Pancreas (tissue), 10 donors: ENCODE data around the gene SELP. TPM values are rescaled to one million over a fixed set of nuclear protein-coding genes. Genes with fewer than 3 reads are reported as not detected.
A peak's percentile ranks its signal among the peaks of the same experiment; 100 is the strongest.

Source experiments
- ATAC-seq, 4 donors: fragments of 200-7000 bp; cut with Tn5 transposase; one replicate each; pipeline versions ENCODE4 v1.8.0 to v1.9.1; 2020; ENCODE audit warnings: mild to moderate bottlenecking in 4 of 4, moderate library complexity in 4 of 4
- DNase-seq, 6 donors: peaks; one replicate each; pipeline ENCODE4 v3.0.0-alpha.2; 2020
- FAIRE-seq: peaks from 2 replicates; lab custom pipeline; 2012; peaks lifted over from hg19 to GRCh38; lab: Jason Lieb, UNC
- H3K27ac ChIP-seq, 4 donors: fragments of 200-600 bp; sonication (generic); 1 replicate in 3 of 4; 2 replicates in 1 of 4; pipeline versions ENCODE4 v1.5.0 to v1.8.0; 2020
- H3K27me3 ChIP-seq, 4 donors: fragments of 200-600 bp; one replicate each; pipeline ENCODE4 v1.8.0; 2021
- H3K36me3 ChIP-seq, 3 donors: fragments of 200-600 bp; sonication (generic) in 1 of 3; one replicate each; pipeline versions ENCODE4 v1.5.0 to v1.8.0; 2020 to 2021
- H3K4me1 ChIP-seq, 3 donors: fragments of 200-600 bp; one replicate each; pipeline ENCODE4 v1.8.0; 2021
- H3K4me3 ChIP-seq, 4 donors: fragments of 200-600 bp; sonication (generic) in 2 of 4; one replicate each; pipeline versions ENCODE4 v1.5.0 to v1.8.0; 2020 to 2021
- H3K9me3 ChIP-seq, 4 donors: fragments of 200-600 bp; one replicate each; pipeline ENCODE4 v1.8.0; 2021
- WGBS, 2 donors: extraction: QIAGEN DNeasy Blood & Tissue Kit; methylation state at CpG; one replicate each; pipeline ENCODE4 v1.1.7; 2013; 5-methylcytosine and 5-hydroxymethylcytosine counted together
- intact Hi-C, 3 donors: fragments of 100-400 bp; cut with DNase I; formaldehyde crosslinking; loops; one replicate each; pipeline versions ENCODE4 v1.11.1 to v1.14.2; 2022
- polyA plus RNA-seq, 2 donors: library from polyadenylated mRNA; stranded (reverse); fragments of 200-250 nt; gene quantifications; one replicate each; pipeline ENCODE4 v1.2.3, GENCODE V29; 2013
- total RNA-seq, 6 donors: library from RNA; stranded (reverse); fragmentation: NEBNext Ultra II Directional in 4 of 6; extraction: Animal tissue kit (Norgen Biotek cat#: 25700) in 4 of 6; gene quantifications; one replicate each; pipeline versions ENCODE4 v1.2.1 to v1.2.4, GENCODE V29; 2021 to 2023
- TF ChIP-seq, protein P1 (sequence below), 4 donors: fragments of 200-600 bp; sonication (generic) in 3 of 4; IDR thresholded peaks; one replicate each; pipeline versions ENCODE4 v1.5.0 to v1.8.0; 2021; ENCODE audit warnings: antibody characterized with exemption in 4 of 4
- donor health status: healthy with polysubstance abuse.
- donor health status: DM: no; HTN: no; CAD: no; lungs with moderate emphysema.
- donor health status: DM: no; HTN: no; CAD: no.
- donor health status: control.
- donor health status: control.
- donor health status: Bipolar disorder and iron deficiency.
- donor health status: DM: yes; HTN: yes; CAD: no.
- donor health status: DM: no; HTN: no; CAD: no.
- donor health status: DM: no; HTN: no; CAD: no.
- donor health status: DM: yes; HTN: yes; CAD: no.

Gene SELP
- total and polyA plus RNA-seq, 8 donors: 0.32 to 8.3 (median 1.6) TPM

DNA sequence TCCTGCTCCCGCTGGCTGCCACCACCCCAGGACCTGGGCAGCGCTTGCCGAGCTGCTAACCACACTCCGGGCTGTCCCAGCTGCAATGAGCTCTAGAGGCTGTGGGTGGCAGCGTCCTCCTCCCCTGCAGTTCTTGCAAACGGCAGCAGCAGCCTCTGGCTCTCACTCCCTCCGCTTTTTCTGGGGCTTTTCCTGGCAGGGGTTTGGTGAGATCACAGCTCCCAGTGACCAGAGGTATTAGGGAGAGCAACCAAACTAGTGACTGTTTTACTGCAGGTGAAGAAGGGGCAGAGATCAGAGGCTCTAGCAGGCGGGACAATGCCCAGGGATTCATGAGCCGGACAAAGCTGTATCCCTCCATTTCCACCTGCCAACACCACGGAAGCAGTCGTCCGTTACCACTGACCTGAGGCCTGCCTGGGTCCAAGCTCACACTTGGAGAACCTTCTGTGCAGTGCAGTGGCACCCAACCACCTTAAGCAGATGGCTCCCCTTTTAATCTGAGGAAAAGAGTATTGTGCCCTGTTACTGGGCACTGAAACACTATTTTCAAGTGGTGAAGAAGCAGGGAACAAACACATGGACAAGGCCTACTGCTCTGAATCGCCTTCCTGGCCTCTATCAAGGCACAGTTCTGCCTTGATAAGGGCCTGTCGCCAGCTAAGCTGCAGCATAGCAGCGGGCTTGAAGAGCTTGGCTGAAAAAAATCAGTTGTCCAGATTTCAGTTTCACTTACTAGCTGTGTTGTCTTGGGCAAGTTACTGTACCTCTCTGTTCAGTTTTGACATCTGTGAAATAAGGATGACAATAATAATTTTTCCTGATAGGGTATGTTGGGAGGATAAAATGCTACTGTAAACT lies 43.3 kb downstream of the SELP start, which contains the start of gene F5:
TSS of gene F5 (minus strand) at position 87 of the 861 bp plus-strand sequence. CDS start 95 bp downstream, outside the sequence.
- Histone ChIP-seq H3K27me3 (peaks cover 0 to 4% (median 0%) of the 10 kb centered on the region in 4 donors), H3K4me1 (no peaks in the 10 kb centered on the region), H3K36me3 (no peaks in the 10 kb centered on the region), H3K27ac (peak within 1 kb of the TSS in 2 of 4 donors; percentile 6 to 34), H3K9me3 (no peaks in the 10 kb centered on the region), H3K4me3 (peak within 1 kb of the TSS in 1 of 4 donors; percentile 32)
- WGBS, 2 donors: 18 to 20% methylated on average over 15 of the region's 15 CpGs
- peak; percentile 99 to 100 (median 100) for ATAC-seq
- DNase-seq: peak; percentile 67 to 92 (median 77)
- no peak for FAIRE-seq
- intact Hi-C loops: no loop called here
- TF ChIP-seq, protein P1, sequence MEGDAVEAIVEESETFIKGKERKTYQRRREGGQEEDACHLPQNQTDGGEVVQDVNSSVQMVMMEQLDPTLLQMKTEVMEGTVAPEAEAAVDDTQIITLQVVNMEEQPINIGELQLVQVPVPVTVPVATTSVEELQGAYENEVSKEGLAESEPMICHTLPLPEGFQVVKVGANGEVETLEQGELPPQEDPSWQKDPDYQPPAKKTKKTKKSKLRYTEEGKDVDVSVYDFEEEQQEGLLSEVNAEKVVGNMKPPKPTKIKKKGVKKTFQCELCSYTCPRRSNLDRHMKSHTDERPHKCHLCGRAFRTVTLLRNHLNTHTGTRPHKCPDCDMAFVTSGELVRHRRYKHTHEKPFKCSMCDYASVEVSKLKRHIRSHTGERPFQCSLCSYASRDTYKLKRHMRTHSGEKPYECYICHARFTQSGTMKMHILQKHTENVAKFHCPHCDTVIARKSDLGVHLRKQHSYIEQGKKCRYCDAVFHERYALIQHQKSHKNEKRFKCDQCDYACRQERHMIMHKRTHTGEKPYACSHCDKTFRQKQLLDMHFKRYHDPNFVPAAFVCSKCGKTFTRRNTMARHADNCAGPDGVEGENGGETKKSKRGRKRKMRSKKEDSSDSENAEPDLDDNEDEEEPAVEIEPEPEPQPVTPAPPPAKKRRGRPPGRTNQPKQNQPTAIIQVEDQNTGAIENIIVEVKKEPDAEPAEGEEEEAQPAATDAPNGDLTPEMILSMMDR (IDR thresholded peaks at IDR 0.05): peak; percentile 6 to 37 (median 23)

DNA sequence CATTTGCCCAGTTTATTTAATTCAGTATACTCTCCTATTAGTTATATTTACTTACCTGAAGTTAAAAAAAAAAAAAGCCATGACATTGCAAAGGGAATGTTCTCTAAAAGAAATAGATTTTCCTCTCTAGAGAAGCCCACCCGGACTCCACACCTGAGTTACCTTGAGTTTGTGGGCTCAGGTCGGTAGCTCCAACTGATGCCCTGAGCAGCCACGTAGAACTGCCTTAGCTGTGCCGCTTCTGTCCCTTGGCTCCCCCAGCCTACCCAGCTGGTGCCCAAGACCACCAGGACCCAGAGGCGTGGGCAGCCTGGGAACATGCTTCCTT lies 43.9 kb downstream of the SELP start:
- no peak for FAIRE-seq
- Histone ChIP-seq H3K36me3 (no peaks in the 10 kb centered on the region), H3K4me1 (no peaks in the 10 kb centered on the region), H3K4me3 (peak overlapping the region in 1 of 4 donors; percentile 32), H3K27ac (peak overlapping the region in 1 of 4 donors; percentile 34), H3K9me3 (no peaks in the 10 kb centered on the region), H3K27me3 (peaks cover 0 to 4% (median 0%) of the 10 kb centered on the region in 4 donors)
- 8 to 11% methylated on average over 5 of the region's 5 CpGs for WGBS, 2 donors
- TF ChIP-seq, protein P1 (IDR thresholded peaks at IDR 0.05): no peak
- intact Hi-C loops: no loop called here
- peak in 1 of 4 donors; percentile 43 for ATAC-seq
- no peak for DNase-seq

DNA sequence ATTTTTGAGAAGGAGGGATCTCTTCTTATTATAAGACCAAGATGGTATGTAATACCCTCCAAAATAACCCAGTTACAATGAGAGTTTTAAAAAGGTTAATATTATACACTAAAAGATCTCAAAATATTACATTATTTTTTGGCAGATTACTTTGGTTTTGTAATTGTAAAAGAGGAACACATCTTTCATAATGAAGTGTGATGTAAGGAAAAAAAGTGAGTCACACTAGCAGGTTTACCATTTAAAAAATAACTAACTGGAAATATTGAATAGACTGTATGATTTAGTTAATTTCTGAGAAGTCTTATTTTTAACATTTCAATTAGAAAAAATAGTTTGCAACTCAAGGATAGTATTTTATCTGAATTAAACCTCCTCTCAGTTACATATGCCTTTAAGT lies 44.7 kb downstream of the SELP start:
- Histone ChIP-seq H3K36me3 (no peaks in the 10 kb centered on the region), H3K4me3 (no peak overlapping the region), H3K9me3 (no peaks in the 10 kb centered on the region), H3K27ac (no peak overlapping the region), H3K4me1 (no peaks in the 10 kb centered on the region), H3K27me3 (peaks cover 0 to 4% (median 0%) of the 10 kb centered on the region in 4 donors)
- DNase-seq: no peak
- intact Hi-C loops: no loop called here
- TF ChIP-seq, protein P1 (IDR thresholded peaks at IDR 0.05): no peak
- FAIRE-seq: peak; percentile 17
- no peak for ATAC-seq

DNA sequence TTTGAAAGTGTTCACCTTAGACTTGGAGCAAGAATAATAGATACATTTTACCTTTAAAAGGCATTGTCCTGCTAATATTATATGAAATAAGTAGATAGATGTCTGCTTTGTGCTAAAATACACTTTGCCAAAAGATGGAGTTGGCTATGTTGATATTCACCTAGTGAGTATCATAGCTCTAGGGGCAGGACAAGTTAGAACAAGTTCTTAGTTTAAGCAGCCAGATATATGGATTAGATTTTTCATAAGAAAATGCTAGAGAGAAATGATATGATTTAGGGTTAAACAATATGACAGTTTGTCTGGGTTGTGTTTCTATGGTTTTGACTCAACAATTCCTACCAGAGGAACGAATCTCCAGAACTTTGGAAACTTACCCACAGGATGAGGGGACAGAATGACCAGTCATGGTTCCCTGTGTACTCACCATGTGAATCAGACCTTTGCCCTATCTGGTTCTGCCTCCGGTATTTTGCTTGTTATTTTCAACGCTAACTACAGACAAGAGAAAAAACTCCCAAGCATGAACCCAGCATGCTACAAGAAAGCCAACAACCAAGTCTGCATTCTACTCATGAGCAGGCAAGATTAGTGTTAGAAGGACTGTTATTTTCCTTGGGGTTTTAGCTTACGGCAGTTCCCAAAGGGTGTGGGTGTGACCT lies 45.3 kb downstream of the SELP start:
- ATAC-seq (no peak), DNase-seq (no peak), FAIRE-seq (no peak)
- H3K27ac ChIP-seq: no peak overlapping the region
- H3K4me1 ChIP-seq: no peaks in the 10 kb centered on the region
- 42 to 53% methylated on average over 4 of the region's 4 CpGs for WGBS, 2 donors
- H3K4me3 ChIP-seq: no peak overlapping the region
- intact Hi-C loops: no loop called here
- TF ChIP-seq, protein P1 (IDR thresholded peaks at IDR 0.05): no peak
- peaks cover 0 to 4% (median 0%) of the 10 kb centered on the region in 4 donors for H3K27me3 ChIP-seq
- H3K9me3 ChIP-seq: no peaks in the 10 kb centered on the region
- no peaks in the 10 kb centered on the region for H3K36me3 ChIP-seq
